ENCODE measurements around the gene PCDHGA5.

- TF ChIP-seq CTCF (conservative IDR thresholded peaks at IDR 0.05 in 1 of 2, IDR thresholded peaks at IDR 0.05 in 1 of 2; ENCODE audit: low read depth in 1 of 2, low read length in 2 of 2) (no peak), EZH2 (IDR thresholded peaks at IDR 0.05; ENCODE audit: low read length, missing control alignments) (no peak)
These were observed 35.7 kb upstream of the PCDHGA5 start for GRCh38 chr5:141328231-141328630.
